Neural cell (in vitro differentiated cells): ENCODE results near the gene VAV2. TPM values are rescaled to one million over a fixed set of nuclear protein-coding genes. Genes with fewer than 3 reads are reported as not detected.

ENCODE experiments used
- H2AFZ ChIP-seq: fragments of 200-600, 300-800 bp; sonication (generic), shearing (Covaris generic); 2 replicates; pipeline ENCODE4 v1.6.0; 2014; ENCODE audit warnings: low read depth, mild to moderate bottlenecking, antibody characterized with exemption, low read length, moderate library complexity
- H3F3A ChIP-seq: fragments of 200-600 bp; shearing (Covaris generic); 2 replicates; pipeline ENCODE4 v1.6.1; 2016; ENCODE audit warnings: mild to moderate bottlenecking, moderate library complexity, mixed read lengths, antibody characterized with exemption, low read length; ENCODE audit not compliant: insufficient read depth, poor library complexity, severe bottlenecking
- H3K27ac ChIP-seq: fragments of 200-600, 300-800 bp; sonication (generic), shearing (Covaris generic); 2 replicates; pipeline ENCODE4 v1.5.1; 2014; ENCODE audit warnings: mild to moderate bottlenecking, low read length, moderate library complexity
- H3K27me3 ChIP-seq: fragments of 300-800, 200-600 bp; sonication (generic), shearing (Covaris generic); 2 replicates; pipeline ENCODE4 v1.6.0; 2014; ENCODE audit warnings: mild to moderate bottlenecking, low read depth, low read length, moderate library complexity; ENCODE audit not compliant: insufficient read depth
- H3K36me3 ChIP-seq: fragments of 300-800, 200-600 bp; sonication (generic), shearing (Covaris generic); 2 replicates; pipeline ENCODE4 v1.5.1; 2014; ENCODE audit warnings: mild to moderate bottlenecking, antibody characterized with exemption, low read length, moderate library complexity; ENCODE audit not compliant: insufficient read depth
- H3K4me2 ChIP-seq: fragments of 300-800, 200-600 bp; sonication (generic), shearing (Covaris generic); 2 replicates; pipeline ENCODE4 v1.6.0; 2014; ENCODE audit warnings: mild to moderate bottlenecking, low read length
- H3K4me3 ChIP-seq: fragments of 300-800, 200-600 bp; sonication (generic), shearing (Covaris generic); 2 replicates; pipeline ENCODE4 v1.5.1; 2014; ENCODE audit warnings: mild to moderate bottlenecking, low read length, moderate library complexity
- H3K79me2 ChIP-seq: fragments of 200-600 bp; shearing (Covaris generic); replicated peaks from 2 replicates; pipeline ENCODE4 v1.6.0; 2014; ENCODE audit warnings: mild to moderate bottlenecking, low read length, moderate library complexity; ENCODE audit not compliant: insufficient read depth
- H3K9ac ChIP-seq: fragments of 300-800, 200-600 bp; sonication (generic), shearing (Covaris generic); 2 replicates; pipeline ENCODE4 v1.6.1; 2016; ENCODE audit warnings: mild to moderate bottlenecking, low read length, mixed read lengths
- H3K9me2 ChIP-seq: fragments of 200-600 bp; shearing (Covaris generic); 2 replicates; pipeline ENCODE4 v1.6.1; 2016; ENCODE audit warnings: mild to moderate bottlenecking, low read length, mixed read lengths; ENCODE audit not compliant: insufficient read depth
- H3K9me3 ChIP-seq: fragments of 200-600, 300-800 bp; sonication (generic), shearing (Covaris generic); 2 replicates; pipeline ENCODE4 v1.6.1; 2016; ENCODE audit warnings: mild to moderate bottlenecking, mixed run types, low read length, moderate library complexity, mixed read lengths
- H4K20me1 ChIP-seq: fragments of 200-600 bp; shearing (Covaris generic); 2 replicates; pipeline ENCODE4 v1.6.1; 2016; ENCODE audit warnings: mild to moderate bottlenecking, mixed run types; ENCODE audit not compliant: insufficient read depth
- EP300 ChIP-seq: fragments of 450-650 bp; conservative IDR thresholded peaks from 2 replicates; pipeline ENCODE4 v1.6.1; 2014; ENCODE audit warnings: antibody characterized with exemption, mild to moderate bottlenecking, moderate library complexity; ENCODE audit not compliant: poor library complexity, severe bottlenecking
- EZH2 ChIP-seq: fragments of 200-600, 300-800 bp; shearing (Covaris generic), sonication (generic); IDR thresholded peaks from 2 replicates; pipeline ENCODE4 v1.6.1; 2014; ENCODE audit warnings: antibody characterized with exemption, low read length, borderline replicate concordance, mild to moderate bottlenecking; ENCODE audit not compliant: insufficient read depth, poor library complexity, severe bottlenecking
- MXI1 ChIP-seq: fragments of 450-650 bp; conservative IDR thresholded peaks from 2 replicates; pipeline ENCODE4 v1.6.1; 2014; ENCODE audit warnings: antibody characterized with exemption, mild to moderate bottlenecking; ENCODE audit not compliant: poor library complexity, severe bottlenecking
- POLR2AphosphoS5 ChIP-seq: IDR thresholded peaks from 2 replicates; pipeline ENCODE4 v1.6.1; 2012
- RAD21 ChIP-seq: fragments of 450-650 bp; conservative IDR thresholded peaks from 2 replicates; pipeline ENCODE4 v1.6.1; 2014; ENCODE audit warnings: antibody characterized with exemption, mild to moderate bottlenecking, moderate library complexity
- SMC3 ChIP-seq: fragments of 450-650 bp; conservative IDR thresholded peaks from 2 replicates; pipeline ENCODE4 v1.6.1; 2014; ENCODE audit warnings: antibody characterized with exemption, mild to moderate bottlenecking, moderate library complexity; ENCODE audit not compliant: poor library complexity
- TAF1 ChIP-seq: IDR thresholded peaks from 2 replicates; pipeline ENCODE4 v1.6.1; 2012; ENCODE audit warnings: low read depth
- polyA plus RNA-seq: library from polyadenylated mRNA; depleted of rRNA; stranded (reverse); fragments of >200 nt; gene quantifications from 2 replicates; pipeline ENCODE4 v1.2.3, GENCODE V29; 2014
- TF ChIP-seq, protein P1 (sequence below): IDR thresholded peaks from 2 replicates; pipeline ENCODE4 v1.6.1; 2012; ENCODE audit warnings: borderline replicate concordance
- TF ChIP-seq, protein P2 (sequence below): fragments of 450-650 bp; IDR thresholded peaks from 2 replicates; pipeline ENCODE4 v1.5.1; 2014; ENCODE audit warnings: antibody characterized with exemption, mild to moderate bottlenecking, moderate library complexity; ENCODE audit not compliant: poor library complexity, severe bottlenecking

The VAV2 gene
- polyA plus RNA-seq, 1 donor from 2014 or later: 35.2 TPM

DNA sequence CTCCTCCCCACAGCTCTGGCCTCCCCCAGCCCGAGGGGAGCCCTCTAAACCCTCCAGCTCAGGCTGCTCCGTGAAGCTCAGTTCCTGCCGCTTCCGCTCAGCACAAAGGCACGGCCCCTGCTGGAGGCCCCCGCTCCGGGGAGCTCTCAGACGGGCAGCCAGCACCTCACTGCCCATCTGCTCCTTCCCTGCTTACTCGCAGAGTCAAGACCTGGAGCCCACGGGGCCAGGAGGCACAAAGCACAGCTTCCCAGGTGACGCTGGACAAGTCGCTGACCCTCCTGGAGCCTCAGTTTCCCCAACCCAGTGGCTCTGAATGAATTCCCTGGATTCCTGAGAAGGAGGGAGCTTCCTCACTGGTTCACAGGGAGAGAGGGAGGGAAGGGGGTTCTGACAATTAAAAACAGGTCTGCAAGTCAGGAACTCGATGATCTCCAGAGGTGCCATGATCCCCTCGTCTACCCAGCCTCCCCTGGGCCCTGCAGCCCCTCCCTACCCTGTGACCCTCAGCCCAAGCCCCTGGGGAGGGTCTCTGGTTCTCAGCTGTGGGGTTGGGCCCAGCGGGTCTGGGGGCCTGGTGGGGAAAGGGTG lies 36.2 kb downstream of the VAV2 start:
- Histone ChIP-seq H4K20me1 (no peaks in the 10 kb centered on the region), H3K79me2 (peaks cover 4% of the 10 kb centered on the region), H3K27me3 (no peaks in the 10 kb centered on the region), H3K4me2 (no peak overlapping the region), H3K9ac (peak overlapping the region; percentile 44), H2AFZ (no peak overlapping the region), H3K27ac (no peak overlapping the region), H3K9me2 (no peaks in the 10 kb centered on the region), H3K4me3 (no peak overlapping the region), H3K36me3 (no peaks in the 10 kb centered on the region), H3F3A (no peaks in the 10 kb centered on the region), H3K9me3 (no peaks in the 10 kb centered on the region)
- TF ChIP-seq EP300: no peak
- TF ChIP-seq, protein P1, sequence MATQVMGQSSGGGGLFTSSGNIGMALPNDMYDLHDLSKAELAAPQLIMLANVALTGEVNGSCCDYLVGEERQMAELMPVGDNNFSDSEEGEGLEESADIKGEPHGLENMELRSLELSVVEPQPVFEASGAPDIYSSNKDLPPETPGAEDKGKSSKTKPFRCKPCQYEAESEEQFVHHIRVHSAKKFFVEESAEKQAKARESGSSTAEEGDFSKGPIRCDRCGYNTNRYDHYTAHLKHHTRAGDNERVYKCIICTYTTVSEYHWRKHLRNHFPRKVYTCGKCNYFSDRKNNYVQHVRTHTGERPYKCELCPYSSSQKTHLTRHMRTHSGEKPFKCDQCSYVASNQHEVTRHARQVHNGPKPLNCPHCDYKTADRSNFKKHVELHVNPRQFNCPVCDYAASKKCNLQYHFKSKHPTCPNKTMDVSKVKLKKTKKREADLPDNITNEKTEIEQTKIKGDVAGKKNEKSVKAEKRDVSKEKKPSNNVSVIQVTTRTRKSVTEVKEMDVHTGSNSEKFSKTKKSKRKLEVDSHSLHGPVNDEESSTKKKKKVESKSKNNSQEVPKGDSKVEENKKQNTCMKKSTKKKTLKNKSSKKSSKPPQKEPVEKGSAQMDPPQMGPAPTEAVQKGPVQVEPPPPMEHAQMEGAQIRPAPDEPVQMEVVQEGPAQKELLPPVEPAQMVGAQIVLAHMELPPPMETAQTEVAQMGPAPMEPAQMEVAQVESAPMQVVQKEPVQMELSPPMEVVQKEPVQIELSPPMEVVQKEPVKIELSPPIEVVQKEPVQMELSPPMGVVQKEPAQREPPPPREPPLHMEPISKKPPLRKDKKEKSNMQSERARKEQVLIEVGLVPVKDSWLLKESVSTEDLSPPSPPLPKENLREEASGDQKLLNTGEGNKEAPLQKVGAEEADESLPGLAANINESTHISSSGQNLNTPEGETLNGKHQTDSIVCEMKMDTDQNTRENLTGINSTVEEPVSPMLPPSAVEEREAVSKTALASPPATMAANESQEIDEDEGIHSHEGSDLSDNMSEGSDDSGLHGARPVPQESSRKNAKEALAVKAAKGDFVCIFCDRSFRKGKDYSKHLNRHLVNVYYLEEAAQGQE: no peak
- TF ChIP-seq RAD21: no peak
- no peak for TF ChIP-seq MXI1
- TF ChIP-seq TAF1: no peak
- no peak for TF ChIP-seq EZH2
- TF ChIP-seq, protein P2, sequence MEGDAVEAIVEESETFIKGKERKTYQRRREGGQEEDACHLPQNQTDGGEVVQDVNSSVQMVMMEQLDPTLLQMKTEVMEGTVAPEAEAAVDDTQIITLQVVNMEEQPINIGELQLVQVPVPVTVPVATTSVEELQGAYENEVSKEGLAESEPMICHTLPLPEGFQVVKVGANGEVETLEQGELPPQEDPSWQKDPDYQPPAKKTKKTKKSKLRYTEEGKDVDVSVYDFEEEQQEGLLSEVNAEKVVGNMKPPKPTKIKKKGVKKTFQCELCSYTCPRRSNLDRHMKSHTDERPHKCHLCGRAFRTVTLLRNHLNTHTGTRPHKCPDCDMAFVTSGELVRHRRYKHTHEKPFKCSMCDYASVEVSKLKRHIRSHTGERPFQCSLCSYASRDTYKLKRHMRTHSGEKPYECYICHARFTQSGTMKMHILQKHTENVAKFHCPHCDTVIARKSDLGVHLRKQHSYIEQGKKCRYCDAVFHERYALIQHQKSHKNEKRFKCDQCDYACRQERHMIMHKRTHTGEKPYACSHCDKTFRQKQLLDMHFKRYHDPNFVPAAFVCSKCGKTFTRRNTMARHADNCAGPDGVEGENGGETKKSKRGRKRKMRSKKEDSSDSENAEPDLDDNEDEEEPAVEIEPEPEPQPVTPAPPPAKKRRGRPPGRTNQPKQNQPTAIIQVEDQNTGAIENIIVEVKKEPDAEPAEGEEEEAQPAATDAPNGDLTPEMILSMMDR: no peak
- no peak for TF ChIP-seq SMC3
- TF ChIP-seq POLR2AphosphoS5: no peak

DNA sequence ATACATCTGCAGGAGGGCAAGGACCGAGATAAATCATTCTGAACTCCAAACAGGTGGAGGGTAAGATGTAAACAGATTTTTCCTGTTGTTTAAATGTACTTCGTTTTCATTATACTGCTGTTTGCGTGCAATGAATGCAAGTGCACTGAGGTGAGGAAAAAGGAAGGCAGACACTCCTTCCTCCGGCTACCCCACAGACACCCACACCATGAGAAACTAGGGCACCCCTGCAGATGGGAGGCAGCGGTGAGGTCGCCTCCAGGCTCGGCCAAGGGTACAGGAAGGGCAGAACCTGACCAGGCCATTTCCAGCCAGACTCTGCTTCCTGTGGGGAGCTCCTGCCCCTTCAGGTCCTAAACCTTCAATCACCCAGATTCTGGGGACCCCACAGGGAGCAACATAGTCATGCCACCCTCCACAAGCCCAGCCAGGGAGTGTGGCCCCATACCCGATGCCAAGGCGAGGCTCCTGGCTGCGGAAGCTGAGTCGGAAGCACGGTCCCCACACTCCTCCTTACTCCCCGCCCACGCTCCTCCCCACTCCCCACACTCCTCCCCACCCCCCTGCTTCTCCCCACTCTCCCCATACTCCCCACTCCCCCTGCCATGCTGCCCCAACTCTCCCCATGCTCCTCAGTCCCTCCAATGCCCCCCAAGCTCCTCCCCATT lies 37.1 kb downstream of the VAV2 start:
- no peaks in the 10 kb centered on the region for H3K27me3 ChIP-seq
- no peak overlapping the region for H3K27ac ChIP-seq
- H3K79me2 ChIP-seq: no peaks in the 10 kb centered on the region

More for the DNA sequence above, 37.1 kb downstream of the VAV2 start:
- no peaks in the 10 kb centered on the region for H4K20me1 ChIP-seq
- no peak overlapping the region for H3K9ac ChIP-seq
- H2AFZ ChIP-seq: no peak overlapping the region
- no peaks in the 10 kb centered on the region for H3K36me3 ChIP-seq
- no peak overlapping the region for H3K4me2 ChIP-seq
- H3F3A ChIP-seq: no peaks in the 10 kb centered on the region
- H3K9me2 ChIP-seq: no peaks in the 10 kb centered on the region
- H3K4me3 ChIP-seq: no peak overlapping the region
- TF ChIP-seq EZH2 (no peak), MXI1 (no peak), SMC3 (no peak), EP300 (no peak), POLR2AphosphoS5 (no peak), RAD21 (no peak)
- TF ChIP-seq, protein P2: no peak
- H3K9me3 ChIP-seq: no peaks in the 10 kb centered on the region
